Rectal smooth muscle tissue (tissue), 1 donor: ENCODE data around the gene SDF2L1.
"Not testable (repeated sequence)": the region's sequence is repeated elsewhere in the genome, so short reads cannot be mapped to it uniquely, and the experiment has no call there.

Source experiments
- H3K27ac ChIP-seq: one replicate; pipeline ENCODE4 v1.7.0; 2013; ENCODE audit warnings: low read depth, low read length, inconsistent platforms
- H3K27me3 ChIP-seq: one replicate; pipeline ENCODE4 v1.7.0; 2013; ENCODE audit warnings: low read length; ENCODE audit not compliant: control insufficient read depth, insufficient read depth
- H3K36me3 ChIP-seq: one replicate; pipeline ENCODE4 v1.7.0; 2013; ENCODE audit warnings: low read length; ENCODE audit not compliant: control insufficient read depth, insufficient read depth
- H3K4me1 ChIP-seq: one replicate; pipeline ENCODE4 v1.7.0; 2013; ENCODE audit warnings: low read length; ENCODE audit not compliant: control insufficient read depth, insufficient read depth
- H3K4me3 ChIP-seq: one replicate; pipeline ENCODE4 v1.7.0; 2013; ENCODE audit warnings: low read length
- H3K9ac ChIP-seq: one replicate; pipeline ENCODE4 v1.7.0; 2013; ENCODE audit warnings: low read length

SDF2L1 gene

GRCh38 chr22:21641789-21642583, at the start of gene SDF2L1:
SDF2L1 (plus strand) TSS chr22:21642302; CDS start chr22:21642337, 35 bp downstream.
- H3K4me1 ChIP-seq: peaks cover 4% of the 10 kb centered on the region

DNA sequence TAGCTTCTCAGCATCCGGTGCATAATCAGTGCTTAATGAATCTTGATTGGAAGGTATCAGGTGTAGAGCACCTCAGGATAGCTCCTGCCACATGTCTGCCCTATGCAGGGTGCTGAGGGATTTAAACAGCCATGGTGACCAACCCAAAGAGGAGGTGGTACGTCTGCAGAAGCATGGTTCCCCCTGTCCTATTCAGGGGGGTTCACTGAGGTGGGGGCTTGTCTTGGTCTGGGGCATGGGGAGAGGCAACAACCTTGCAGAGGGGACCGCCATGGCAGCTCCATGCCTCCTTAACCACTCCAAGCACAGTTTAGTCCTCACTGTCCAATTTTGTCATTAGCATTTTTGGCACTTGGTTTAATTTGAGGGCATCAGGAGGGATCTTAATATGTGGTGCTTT, 49.7 kb upstream of the SDF2L1 start:
- H3K27me3 ChIP-seq: no peaks in the 10 kb centered on the region
- no peak overlapping the region for H3K9ac ChIP-seq
- H3K4me1 ChIP-seq: peaks cover 6% of the 10 kb centered on the region
- no peak overlapping the region for H3K4me3 ChIP-seq
- peaks cover 18% of the 10 kb centered on the region for H3K36me3 ChIP-seq
- no peak overlapping the region for H3K27ac ChIP-seq

More at GRCh38 chr22:21641789-21642583, at the start of gene SDF2L1:
- Histone ChIP-seq H3K36me3 (no peaks in the 10 kb centered on the region), H3K27me3 (no peaks in the 10 kb centered on the region), H3K27ac (peak within 1 kb of the TSS; percentile 12), H3K9ac (peak within 1 kb of the TSS; percentile 29), H3K4me3 (peak within 1 kb of the TSS; percentile 84)

- Histone ChIP-seq H3K27ac (no peak overlapping the region), H3K36me3 (peaks cover 18% of the 10 kb centered on the region), H3K4me1 (peaks cover 6% of the 10 kb centered on the region), H3K9ac (no peak overlapping the region), H3K4me3 (no peak overlapping the region), H3K27me3 (no peaks in the 10 kb centered on the region)
Measured at GRCh38 chr22:21593406-21594232, 48.5 kb upstream of the SDF2L1 start.

DNA sequence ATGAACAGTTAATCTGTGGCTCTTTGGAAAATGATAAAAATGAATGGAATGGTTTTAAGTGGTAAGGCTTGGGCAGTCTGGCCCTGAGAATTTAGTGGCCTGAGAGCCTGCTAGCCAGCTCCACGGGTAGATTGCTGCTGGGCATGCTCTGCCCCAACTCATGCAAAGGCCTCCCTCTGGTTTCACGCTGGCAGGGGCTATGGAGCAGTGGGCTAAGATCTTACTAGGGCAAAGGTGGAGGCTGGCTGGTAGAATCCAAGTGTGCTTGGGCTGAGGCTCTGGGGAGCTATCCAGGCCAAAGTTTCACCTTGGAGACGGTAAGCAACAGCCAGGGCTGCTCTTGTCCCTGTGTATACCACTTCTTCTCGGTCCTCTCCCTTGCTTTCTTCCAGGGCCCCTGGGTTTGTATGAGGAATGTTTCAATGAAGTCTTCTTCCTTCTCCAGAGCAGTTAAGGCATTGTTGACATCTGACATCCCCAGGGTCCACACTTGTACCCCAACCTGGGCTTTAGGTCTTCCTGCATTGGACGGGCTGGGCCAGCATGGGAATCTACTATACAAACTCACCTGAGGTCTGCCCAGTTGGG, 47.1 kb upstream of the SDF2L1 start:
- no peak overlapping the region for H3K9ac ChIP-seq
- no peak overlapping the region for H3K27ac ChIP-seq
- no peaks in the 10 kb centered on the region for H3K27me3 ChIP-seq
- no peak overlapping the region for H3K4me3 ChIP-seq
- peaks cover 18% of the 10 kb centered on the region for H3K36me3 ChIP-seq
- H3K4me1 ChIP-seq: peaks cover 6% of the 10 kb centered on the region

DNA sequence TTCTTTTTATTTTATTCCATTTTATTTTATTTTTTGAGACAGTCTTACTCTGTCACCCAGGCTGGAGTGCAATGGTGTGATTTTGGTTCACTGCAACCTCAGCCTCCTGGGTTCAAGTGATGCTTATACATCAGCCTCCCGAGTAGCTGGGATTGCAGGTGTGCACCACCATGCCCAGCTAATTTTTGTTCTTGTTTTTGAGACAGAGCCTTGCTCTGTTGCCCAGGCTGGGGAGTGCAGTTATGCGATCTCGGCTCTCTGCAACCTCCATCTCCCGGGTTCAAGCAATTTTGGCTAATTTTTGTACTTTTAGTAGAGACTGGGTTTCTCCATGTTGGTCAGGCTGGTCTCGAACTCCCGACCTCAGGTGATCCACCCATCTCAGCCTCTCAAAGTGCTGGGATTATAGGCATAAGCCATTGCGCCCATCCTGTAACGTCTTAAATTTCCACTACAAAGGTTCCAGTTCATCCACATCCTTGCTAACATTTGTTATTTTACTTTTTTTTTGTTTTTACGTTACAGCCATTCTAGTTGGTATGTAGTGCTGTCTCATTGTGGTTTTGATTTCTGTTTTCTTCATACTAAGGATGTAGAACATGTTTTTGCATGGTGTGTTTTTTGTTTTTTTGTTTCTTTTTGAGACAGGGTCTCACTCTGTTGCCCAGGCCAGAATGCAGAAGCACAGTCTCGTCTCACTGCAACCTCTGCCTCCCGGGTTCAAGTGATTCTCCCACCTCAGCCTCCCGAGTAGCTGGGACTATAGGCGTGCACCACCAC, 45.6 kb upstream of the SDF2L1 start:
- H3K36me3 ChIP-seq: peaks cover 18% of the 10 kb centered on the region
- not testable (repeated sequence) for H3K9ac ChIP-seq, H3K27ac ChIP-seq, H3K27me3 ChIP-seq, H3K4me1 ChIP-seq, H3K4me3 ChIP-seq

- H3K4me1 ChIP-seq: no peaks in the 10 kb centered on the region
- no peak overlapping the region for H3K4me3 ChIP-seq
- peaks cover 10% of the 10 kb centered on the region for H3K36me3 ChIP-seq
- no peaks in the 10 kb centered on the region for H3K27me3 ChIP-seq
- no peak overlapping the region for H3K9ac ChIP-seq
- H3K27ac ChIP-seq: no peak overlapping the region
Measured at GRCh38 chr22:21598302-21598701, 43.8 kb upstream of the SDF2L1 start.

DNA sequence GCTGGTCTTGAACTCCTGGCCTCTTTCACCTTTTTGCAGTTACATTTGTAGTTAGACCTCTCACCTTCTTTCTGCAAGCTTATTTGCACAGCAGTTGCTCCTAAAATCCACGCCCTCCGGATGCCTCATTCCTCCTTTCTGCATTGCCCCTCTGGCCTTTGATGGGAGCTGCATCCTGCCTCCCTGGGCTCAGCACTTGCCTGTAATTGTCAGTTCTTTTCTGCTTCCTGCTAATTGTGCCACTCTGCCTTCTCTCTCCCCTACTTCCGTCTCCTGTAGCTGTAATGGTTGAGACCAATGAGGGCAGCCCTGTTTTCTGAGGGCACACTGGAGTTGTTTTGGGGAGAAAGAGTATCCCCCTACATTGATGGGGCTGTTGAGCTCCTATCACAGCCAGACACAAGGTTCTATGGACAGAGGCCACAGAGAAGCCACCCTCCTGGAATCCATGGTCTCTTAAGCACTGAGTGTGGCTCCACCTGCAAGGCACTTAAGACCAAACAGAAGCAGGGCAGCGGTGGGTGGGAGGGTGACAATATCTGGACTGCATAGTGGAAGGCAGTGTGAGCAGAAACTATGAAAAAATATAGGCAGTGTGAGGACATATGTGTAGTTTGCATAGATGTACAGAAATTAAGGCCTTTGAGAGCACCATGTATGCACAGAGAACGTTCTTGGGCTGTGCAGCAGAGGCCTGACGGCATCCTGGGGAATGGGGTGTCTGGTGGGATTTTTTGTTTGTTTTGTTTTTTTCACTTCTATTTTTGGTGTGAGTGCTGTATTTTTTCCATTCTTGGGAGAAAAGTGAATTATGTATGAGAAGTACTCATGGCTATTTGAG, 42.8 kb upstream of the SDF2L1 start:
- H3K4me3 ChIP-seq: no peak overlapping the region
- H3K27me3 ChIP-seq: no peaks in the 10 kb centered on the region
- no peak overlapping the region for H3K27ac ChIP-seq
- no peak overlapping the region for H3K9ac ChIP-seq
- no peaks in the 10 kb centered on the region for H3K4me1 ChIP-seq
- H3K36me3 ChIP-seq: peaks cover under 1% of the 10 kb centered on the region

DNA sequence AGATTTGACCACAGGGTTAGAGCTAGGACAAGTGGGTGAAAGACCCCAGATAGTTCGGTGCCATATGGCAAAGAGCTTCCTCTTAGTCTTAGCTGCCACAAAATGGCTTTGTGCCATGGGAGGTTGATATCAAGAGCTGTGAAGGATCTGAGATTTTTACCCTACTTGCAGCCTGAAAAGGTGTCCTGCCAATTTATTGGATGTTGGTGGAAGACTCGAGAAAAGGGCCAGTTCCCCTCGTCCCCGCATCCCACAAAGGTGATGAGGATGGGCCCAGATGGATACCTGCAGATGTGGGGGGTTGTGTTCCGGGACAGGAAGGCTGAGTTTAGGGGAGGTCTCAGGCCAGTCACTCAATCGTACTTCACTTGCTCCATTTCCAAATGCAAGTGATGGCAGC, 39.5 kb upstream of the SDF2L1 start:
- Histone ChIP-seq H3K27ac (no peak overlapping the region), H3K4me1 (no peaks in the 10 kb centered on the region), H3K4me3 (no peak overlapping the region), H3K27me3 (no peaks in the 10 kb centered on the region), H3K36me3 (no peaks in the 10 kb centered on the region), H3K9ac (no peak overlapping the region)

DNA sequence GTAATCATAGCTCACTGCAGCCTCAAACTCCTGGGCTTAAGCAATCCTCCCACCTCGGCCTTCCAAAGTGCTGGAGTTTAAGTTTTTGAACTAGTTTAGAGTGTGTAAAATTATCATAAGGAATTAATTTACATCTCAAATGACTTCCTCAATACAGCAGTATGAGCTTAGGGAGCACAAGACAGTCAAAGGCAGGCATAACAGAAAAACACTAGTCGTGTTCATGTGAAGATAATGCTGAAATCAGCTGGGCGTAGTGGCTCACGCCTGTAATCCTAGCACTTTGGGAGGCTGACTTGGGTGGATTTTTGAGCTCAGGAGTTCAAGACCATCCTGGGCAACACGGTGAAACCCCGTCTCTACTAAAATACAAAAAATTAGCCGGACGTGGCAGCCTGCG, 38.1 kb upstream of the SDF2L1 start:
- no peak overlapping the region for H3K27ac ChIP-seq
- H3K27me3 ChIP-seq: no peaks in the 10 kb centered on the region

GRCh38 chr22:21605887-21606564, 36.1 kb upstream of the SDF2L1 start:
- Histone ChIP-seq H3K4me3 (no peak overlapping the region), H3K4me1 (no peaks in the 10 kb centered on the region), H3K36me3 (peaks cover under 1% of the 10 kb centered on the region), H3K9ac (no peak overlapping the region), H3K27ac (no peak overlapping the region), H3K27me3 (no peaks in the 10 kb centered on the region)

More for the DNA sequence above, 38.1 kb upstream of the SDF2L1 start:
- no peaks in the 10 kb centered on the region for H3K4me1 ChIP-seq
- no peaks in the 10 kb centered on the region for H3K36me3 ChIP-seq
- no peak overlapping the region for H3K9ac ChIP-seq
- no peak overlapping the region for H3K4me3 ChIP-seq

- no peak overlapping the region for H3K9ac ChIP-seq
- no peak overlapping the region for H3K27ac ChIP-seq
- no peak overlapping the region for H3K4me3 ChIP-seq
- H3K4me1 ChIP-seq: no peaks in the 10 kb centered on the region
- H3K27me3 ChIP-seq: no peaks in the 10 kb centered on the region
- peaks cover 5% of the 10 kb centered on the region for H3K36me3 ChIP-seq
Measured at GRCh38 chr22:21606775-21607174, 35.3 kb upstream of the SDF2L1 start.
